ENCODE measurements around the gene DDX41. TPM values are rescaled to one million over a fixed set of nuclear protein-coding genes. Genes with fewer than 3 reads are reported as not detected.

DDX41 gene
- 77.4 to 99.6 TPM (median 94.7 TPM) in 5 replicates for total RNA-seq (2022; extraction: Qiagen RNA extraction)

GRCh38 chr5:177516601-177517568, at the start of gene DDX41:
Gene DDX41, minus strand, starts transcription at chr5:177516961. Its CDS starts 16 bp downstream, at chr5:177516945.

GRCh38 chr5:177554474-177555111, 37.8 kb upstream of the DDX41 start, which contains the start of gene FAM193B:
Gene FAM193B, minus strand, starts transcription at chr5:177554563. Its CDS starts 105 bp downstream, at chr5:177554458.

GRCh38 chr5:177509381-177509951, 7.3 kb downstream of the DDX41 start, which contains the start of gene DOK3:
Gene DOK3, minus strand, starts transcription at chr5:177509826. Its CDS starts 286 bp downstream, at chr5:177509540.

GRCh38 chr5:177497292-177498012, 19.3 kb downstream of the DDX41 start, which contains the start of gene PDLIM7:
Gene PDLIM7, minus strand, starts transcription at chr5:177497604. Its CDS starts 1,092 bp downstream, at chr5:177496512.

GRCh38 chr5:177473443-177474001, 43.2 kb downstream of the DDX41 start, which contains the start of gene DBN1:
Gene DBN1, minus strand, starts transcription at chr5:177473634. Its CDS starts 113 bp downstream, at chr5:177473521.

Other genes starting within 250 kb of the DDX41 start
- gene RAB24, start 213.2 kb downstream of the DDX41 start, total RNA-seq (2022; extraction: Qiagen RNA extraction): 17.7 to 25.7 TPM (median 23.5 TPM) in 5 replicates
- 272 to 376 TPM (median 337 TPM) in 5 replicates for gene PRELID1, start 213.2 kb downstream of the DDX41 start, total RNA-seq (2022; extraction: Qiagen RNA extraction)
- gene MXD3, start 205.1 kb downstream of the DDX41 start, total RNA-seq (2022; extraction: Qiagen RNA extraction): 10.4 to 18.0 TPM (median 15.6 TPM) in 5 replicates
- gene LMAN2, start 165.3 kb downstream of the DDX41 start, total RNA-seq (2022; extraction: Qiagen RNA extraction): 200 to 231 TPM (median 213 TPM) in 5 replicates
- 4.1 to 6.2 TPM (median 4.7 TPM) in 5 replicates for gene RGS14, start 159.0 kb downstream of the DDX41 start, total RNA-seq (2022; extraction: Qiagen RNA extraction)
- gene SLC34A1, start 132.5 kb downstream of the DDX41 start, total RNA-seq (2022; extraction: Qiagen RNA extraction): not detected in 5 replicates
- not detected in 5 replicates for gene PFN3, start 116.3 kb downstream of the DDX41 start, total RNA-seq (2022; extraction: Qiagen RNA extraction)
- gene F12, start 107.4 kb downstream of the DDX41 start, total RNA-seq (2022; extraction: Qiagen RNA extraction): 14.4 to 21.3 TPM (median 19.4 TPM) in 5 replicates
- 17.2 to 26.5 TPM (median 25.4 TPM) in 5 replicates for gene GRK6, start 90.3 kb downstream of the DDX41 start, total RNA-seq (2022; extraction: Qiagen RNA extraction)
- 13.0 to 28.8 TPM (median 25.0 TPM) in 5 replicates for gene PRR7, start 70.1 kb downstream of the DDX41 start, total RNA-seq (2022; extraction: Qiagen RNA extraction)
- 49.5 to 81.7 TPM (median 75.9 TPM) in 5 replicates for gene DBN1, start 43.3 kb downstream of the DDX41 start, total RNA-seq (2022; extraction: Qiagen RNA extraction)
- 68.9 to 94.5 TPM (median 82.0 TPM) in 5 replicates for gene PDLIM7, start 19.4 kb downstream of the DDX41 start, total RNA-seq (2022; extraction: Qiagen RNA extraction)
- gene DOK3, start 7.1 kb downstream of the DDX41 start, total RNA-seq (2022; extraction: Qiagen RNA extraction): 1.8 to 5.4 TPM (median 3.9 TPM) in 5 replicates
- gene FAM193B, start 37.6 kb upstream of the DDX41 start, total RNA-seq (2022; extraction: Qiagen RNA extraction): 14.0 to 33.5 TPM (median 31.7 TPM) in 5 replicates
- gene TMED9, start 75.2 kb upstream of the DDX41 start, total RNA-seq (2022; extraction: Qiagen RNA extraction): 234 to 317 TPM (median 245 TPM) in 5 replicates
- 18.6 to 27.3 TPM (median 25.4 TPM) in 5 replicates for gene B4GALT7, start 83.2 kb upstream of the DDX41 start, total RNA-seq (2022; extraction: Qiagen RNA extraction)

Measured in A549 treated with dexamethasone at 1 μM for 4 hours (cell line).